GM08714 (cell line): Measurements from ENCODE around the gene YKT6.

Source experiments
- H3K4me3 ChIP-seq: fragments of 200-500 bp; sonication (Bioruptor generic); 2 replicates; pipeline ENCODE4 v1.5.1; 2014; ENCODE audit warnings: mild to moderate bottlenecking, low read length, inconsistent platforms
- ZNF274 ChIP-seq: IDR thresholded peaks from 2 replicates; pipeline ENCODE4 v1.6.1; 2012; ENCODE audit warnings: mild to moderate bottlenecking, low read depth, low read length

The YKT6 gene

DNA sequence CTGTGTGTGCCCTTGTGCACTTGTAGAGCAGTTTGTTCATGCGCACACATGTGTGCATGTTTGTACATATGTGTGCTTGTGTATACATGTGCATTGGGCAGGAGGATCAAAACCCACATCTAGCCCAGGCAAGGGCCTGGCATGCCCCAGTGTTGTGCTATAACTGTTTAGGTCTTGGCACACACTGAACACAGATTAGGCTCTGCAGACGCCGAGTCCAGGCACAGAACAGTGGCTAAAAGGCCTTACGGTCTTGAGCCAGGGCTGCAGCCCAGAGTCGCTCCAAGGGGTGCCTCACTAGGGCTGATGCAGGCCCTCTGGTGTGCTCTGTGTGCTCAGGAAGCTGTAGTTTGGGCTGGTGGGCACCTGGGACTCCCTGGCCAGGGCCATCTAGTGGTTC is 55.7 kb downstream of the YKT6 start:
- H3K4me3 ChIP-seq, result no peak overlapping the region
- TF ChIP-seq ZNF274, result no peak

DNA sequence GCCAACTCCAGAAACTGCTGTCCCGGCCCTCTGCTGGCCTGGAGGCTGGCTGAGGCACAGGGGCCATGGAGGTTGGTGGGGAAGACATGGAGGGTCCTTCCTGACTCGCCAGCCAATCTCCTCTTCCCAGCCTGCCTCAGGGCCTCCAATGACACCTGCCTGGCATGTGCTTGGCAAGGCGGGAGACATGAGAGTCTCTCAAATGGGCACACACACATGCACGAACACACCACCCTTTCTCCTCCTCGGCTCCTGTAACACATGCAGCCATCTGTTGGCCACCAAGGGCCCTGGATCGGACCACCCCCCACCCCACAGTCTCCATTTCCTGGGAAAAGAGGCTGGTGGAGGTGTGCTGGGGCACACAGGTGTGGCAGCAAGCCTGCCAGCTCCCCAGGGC is 56.4 kb downstream of the YKT6 start:
- no peak for TF ChIP-seq ZNF274
- H3K4me3 ChIP-seq, result no peak overlapping the region

DNA sequence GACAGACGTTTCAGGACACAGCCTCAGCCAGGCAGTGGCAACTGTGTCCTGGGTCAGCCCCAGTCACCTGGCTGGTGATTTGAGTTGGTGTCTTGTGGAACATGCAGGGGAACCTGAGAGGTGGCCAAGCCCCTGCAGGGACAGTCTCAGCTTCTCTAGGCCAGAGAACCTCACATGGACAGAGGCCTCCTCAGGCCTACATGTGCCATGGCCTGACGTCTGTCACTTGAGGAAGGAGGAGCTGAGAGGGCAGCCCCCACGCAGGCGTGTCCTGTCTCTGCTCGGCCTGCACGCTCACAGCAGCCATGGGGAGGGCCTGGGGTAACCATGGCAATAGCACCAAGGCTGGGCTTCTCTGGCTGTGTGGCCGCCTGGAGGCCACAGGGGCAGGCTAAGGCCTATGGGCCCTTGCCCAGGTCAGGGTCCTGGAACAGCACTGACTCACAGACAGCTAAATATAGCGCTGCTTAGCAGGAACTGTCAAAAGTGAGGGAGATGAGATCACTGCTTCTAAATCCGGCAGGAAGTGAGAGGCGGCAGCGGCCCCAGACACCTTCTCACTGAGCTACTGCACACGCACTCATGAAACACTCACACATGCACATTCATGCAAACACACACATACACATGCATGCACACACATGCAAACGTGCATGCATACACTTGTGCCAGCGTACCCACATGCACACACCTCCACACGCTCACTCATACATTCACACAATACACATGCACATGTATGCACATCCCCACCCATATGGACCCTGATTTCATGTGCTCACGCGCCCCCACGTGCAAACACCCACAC is 57.0 kb downstream of the YKT6 start:
- H3K4me3 ChIP-seq, result no peak overlapping the region
- TF ChIP-seq ZNF274, result no peak

DNA sequence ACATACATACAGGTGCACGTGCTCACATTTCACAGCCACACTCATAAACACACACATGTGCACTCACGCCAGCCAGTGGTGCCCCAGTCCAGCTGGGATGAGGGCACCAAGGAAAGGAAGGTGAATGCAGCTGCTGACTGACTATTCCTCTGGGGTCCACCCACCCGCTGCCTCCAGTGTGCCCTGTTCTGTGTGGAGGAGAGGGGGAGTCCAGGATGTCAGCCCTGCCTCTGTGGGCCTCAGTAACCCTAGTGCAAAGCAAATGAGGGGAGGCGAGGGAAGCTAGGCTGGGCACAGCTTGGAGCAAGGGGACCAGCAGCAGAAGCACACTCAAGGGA is 57.6 kb downstream of the YKT6 start:
- no peak overlapping the region for H3K4me3 ChIP-seq
- no peak for TF ChIP-seq ZNF274

DNA sequence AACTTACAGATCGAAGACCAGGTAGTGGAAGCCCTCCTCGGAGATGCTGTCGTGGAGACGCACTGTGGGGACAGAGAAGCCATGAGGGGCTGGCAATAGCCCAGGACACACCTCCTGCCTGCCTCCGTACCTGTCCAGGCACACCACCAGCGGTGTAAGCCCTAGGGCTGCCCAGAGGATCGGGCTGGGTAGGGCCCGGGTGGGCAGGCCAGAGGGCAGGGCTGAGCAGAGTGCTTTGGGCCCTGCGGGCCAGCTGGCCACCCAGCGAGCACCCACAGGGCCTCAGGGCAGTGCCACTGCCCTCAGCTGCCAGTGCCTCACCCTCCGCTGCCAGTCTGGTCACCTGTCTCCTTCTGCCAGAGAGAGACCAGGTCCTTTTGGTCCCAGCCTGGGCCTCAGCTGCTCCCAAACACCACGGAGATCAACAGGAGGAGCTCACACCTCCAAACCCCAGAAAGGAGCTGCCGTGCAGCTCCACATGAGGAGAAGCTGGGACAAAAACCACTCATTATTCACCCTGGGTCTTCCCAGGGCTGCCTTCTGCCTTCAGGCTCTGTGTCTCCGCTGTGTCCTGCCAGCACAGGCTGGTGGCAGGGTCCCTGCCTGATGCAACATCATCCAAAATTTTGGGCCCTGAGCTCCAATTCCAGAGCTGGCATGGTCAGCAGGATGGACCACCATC is 58.2 kb downstream of the YKT6 start:
- TF ChIP-seq ZNF274, result no peak

DNA sequence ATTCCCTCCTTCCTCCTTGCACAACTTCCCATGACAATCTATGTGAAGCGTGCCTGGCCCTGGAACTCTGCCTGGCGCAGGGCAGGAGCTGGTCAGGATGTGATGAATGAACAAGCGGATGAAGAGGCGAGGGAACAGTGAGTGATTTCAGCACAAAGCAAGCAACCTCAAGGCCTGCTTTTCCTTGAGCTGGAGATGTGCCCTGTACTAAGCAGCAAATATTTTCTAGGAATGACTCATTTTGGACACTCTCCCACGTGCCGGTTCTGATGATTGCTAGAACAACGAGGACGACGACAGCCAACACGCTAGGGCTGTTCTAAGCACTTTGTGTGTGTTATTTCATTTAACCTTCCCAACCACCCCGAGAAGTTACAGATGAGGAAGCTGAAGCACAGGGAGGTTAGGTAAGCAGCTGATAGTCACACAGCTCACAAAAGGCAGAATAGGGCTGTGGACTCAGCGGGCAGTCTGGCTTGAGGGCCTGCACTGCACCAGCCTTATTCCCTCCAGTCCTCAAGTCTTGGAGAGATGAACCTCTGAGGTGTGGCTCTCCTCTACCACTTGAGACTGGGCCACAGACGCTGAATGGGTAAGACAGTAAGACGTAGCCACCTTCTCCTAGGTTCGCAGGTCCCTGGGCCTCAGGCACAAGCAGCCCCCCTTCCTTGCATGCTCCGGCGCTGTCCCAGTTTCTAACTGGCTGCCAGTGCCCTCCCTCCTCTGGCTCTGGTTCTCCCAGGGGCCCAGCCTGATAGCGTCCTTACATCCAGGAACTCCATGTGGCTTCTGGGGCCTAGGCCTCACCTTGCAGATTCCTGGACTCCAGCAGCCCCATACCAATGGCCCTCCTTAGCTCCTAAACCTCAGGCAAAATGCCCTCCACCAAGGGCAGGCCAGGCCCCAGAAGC is 59.0 kb downstream of the YKT6 start:
- TF ChIP-seq ZNF274, result no peak
- H3K4me3 ChIP-seq, result no peak overlapping the region

More for the DNA sequence above, 58.2 kb downstream of the YKT6 start:
- no peak overlapping the region for H3K4me3 ChIP-seq

DNA sequence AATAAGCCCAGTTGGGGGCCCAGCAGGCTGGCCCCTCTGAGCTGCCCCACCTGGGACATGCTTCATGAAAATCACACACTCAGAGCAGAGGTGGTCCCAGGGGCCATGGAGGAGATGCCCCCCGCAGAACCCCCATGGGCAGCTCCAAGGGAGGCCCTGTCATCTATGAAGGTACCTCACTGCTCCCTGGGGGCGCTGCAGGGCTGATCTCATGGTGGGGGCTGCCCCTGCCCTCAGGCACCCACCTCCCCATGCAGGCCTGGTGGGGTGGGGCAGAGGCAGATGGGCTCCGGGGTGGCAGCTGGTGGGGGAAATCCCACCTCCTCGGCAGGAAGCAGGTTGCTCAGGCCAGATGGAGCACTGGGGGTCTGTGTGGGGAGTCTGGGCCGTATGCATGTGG is 60.5 kb downstream of the YKT6 start:
- no peak for TF ChIP-seq ZNF274
- H3K4me3 ChIP-seq, result no peak overlapping the region

DNA sequence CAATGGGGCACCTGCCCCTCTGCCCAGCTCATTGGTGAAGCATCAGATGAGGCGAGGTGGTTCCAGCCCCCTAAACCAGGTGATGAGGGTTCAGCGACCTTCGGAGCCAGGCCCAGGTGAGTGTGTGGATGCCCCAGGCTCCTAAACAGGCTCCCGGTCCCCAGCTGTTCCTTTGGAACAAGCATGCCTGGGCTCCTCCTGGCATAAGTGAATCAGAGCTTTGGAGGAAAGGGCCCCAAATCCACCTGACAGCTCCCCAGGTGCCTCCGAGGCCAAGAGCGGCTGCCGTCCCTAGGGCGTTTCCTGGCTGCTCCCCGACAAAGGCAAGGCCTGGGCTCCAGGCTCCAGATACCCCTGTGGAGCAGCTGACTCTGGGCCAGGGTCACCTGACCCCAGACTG is 61.3 kb downstream of the YKT6 start:
- TF ChIP-seq ZNF274, result no peak
- H3K4me3 ChIP-seq, result no peak overlapping the region

DNA sequence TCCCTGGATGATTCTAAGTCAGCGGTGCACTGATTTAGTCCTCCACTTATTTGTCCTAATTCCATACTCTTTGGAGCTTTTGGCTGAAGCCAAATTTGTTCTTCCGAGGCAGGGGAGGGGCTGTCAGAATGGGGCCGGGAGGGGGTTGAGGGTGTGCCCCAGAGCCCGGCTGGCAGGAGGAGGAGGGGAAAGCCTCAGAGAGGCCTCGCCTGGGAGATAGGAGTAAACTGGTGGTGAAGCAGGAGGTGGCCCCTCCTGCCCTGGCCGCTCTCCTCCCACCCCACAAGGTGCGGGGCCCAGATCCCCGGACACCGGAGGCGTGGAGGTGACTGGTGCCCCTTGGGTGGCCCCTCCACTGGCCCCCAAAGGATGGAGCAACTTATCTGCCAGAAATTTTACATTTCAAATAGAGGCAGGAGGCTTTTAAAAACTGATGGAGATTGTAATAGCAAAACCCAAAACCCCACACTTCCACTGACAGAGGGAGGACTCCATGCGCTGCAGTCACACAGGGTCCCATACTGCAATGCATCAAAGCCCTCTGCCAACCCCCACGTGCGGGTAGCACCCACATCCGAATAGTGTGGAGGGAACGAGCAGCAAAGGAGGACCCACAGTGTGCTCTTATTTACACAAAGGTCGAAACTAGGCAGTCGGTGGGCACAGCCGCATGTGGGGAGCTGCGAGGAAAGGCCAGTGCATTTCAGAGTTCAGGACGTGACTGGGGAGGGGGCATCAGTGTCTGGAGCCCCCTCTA is 62.7 kb downstream of the YKT6 start:
- TF ChIP-seq ZNF274, result no peak

More for the DNA sequence above, 62.7 kb downstream of the YKT6 start:
- H3K4me3 ChIP-seq, result no peak overlapping the region
